Ishikawa (cell line): ENCODE data around the gene RAF1.

Experiments
- CEBPB ChIP-seq: IDR thresholded peaks from 2 replicates; pipeline ENCODE4 v1.6.1; 2012
- CREB1 ChIP-seq: IDR thresholded peaks from 2 replicates; pipeline ENCODE4 v1.6.1; 2012; ENCODE audit warnings: low read depth
- EGR1 ChIP-seq: IDR thresholded peaks from 2 replicates; pipeline ENCODE4 v1.6.1; 2012
- EP300 ChIP-seq: IDR thresholded peaks from 2 replicates; pipeline ENCODE4 v1.6.1; 2012; ENCODE audit warnings: borderline replicate concordance
- NFIC ChIP-seq: IDR thresholded peaks from 2 replicates; pipeline ENCODE4 v1.6.1; 2012
- RAD21 ChIP-seq: IDR thresholded peaks from 2 replicates; pipeline ENCODE4 v1.6.1; 2012; ENCODE audit warnings: low read depth
- TAF1 ChIP-seq: IDR thresholded peaks from 2 replicates; pipeline ENCODE4 v1.6.1; 2012; ENCODE audit warnings: low read depth, mild to moderate bottlenecking
- TCF12 ChIP-seq: IDR thresholded peaks from 2 replicates; pipeline ENCODE4 v1.6.1; 2012; ENCODE audit warnings: low read depth
- TEAD4 ChIP-seq: IDR thresholded peaks from 2 replicates; pipeline ENCODE4 v1.6.1; 2012
- YY1 ChIP-seq: IDR thresholded peaks from 2 replicates; pipeline ENCODE4 v1.6.1; 2012; ENCODE audit warnings: low read depth
- ZBTB7A ChIP-seq: IDR thresholded peaks from 2 replicates; pipeline ENCODE4 v1.6.1; 2012; ENCODE audit warnings: low read depth
- TF ChIP-seq, protein P1 (sequence below): IDR thresholded peaks from 2 replicates; pipeline ENCODE4 v1.6.1; 2012
- TF ChIP-seq, protein P2 (sequence below): IDR thresholded peaks from 2 replicates; pipeline ENCODE4 v1.6.1; 2012

DNA sequence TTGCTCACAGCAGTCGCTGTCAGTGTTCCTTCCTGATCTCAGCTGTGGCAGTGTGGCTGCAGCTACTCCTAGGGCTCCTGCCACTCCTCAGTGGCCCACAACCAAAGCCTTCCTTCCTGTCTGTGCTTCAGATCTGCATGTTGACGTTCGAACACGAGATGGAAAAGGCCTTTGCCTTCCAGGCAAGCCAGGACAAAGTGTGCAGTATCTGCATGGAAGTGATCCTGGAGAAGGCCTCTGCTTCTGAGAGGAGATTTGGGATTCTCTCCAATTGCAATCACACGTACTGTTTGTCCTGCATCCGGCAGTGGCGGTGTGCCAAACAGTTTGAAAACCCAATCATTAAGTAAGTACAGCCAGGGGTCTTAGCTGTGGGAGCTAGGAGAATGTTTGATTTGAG lies 89.3 kb downstream of the RAF1 start:
- TF ChIP-seq CREB1 (no peak), YY1 (no peak), RAD21 (no peak), EP300 (no peak), EGR1 (no peak), CEBPB (no peak), TAF1 (no peak), TCF12 (no peak), NFIC (no peak), TEAD4 (no peak), ZBTB7A (no peak)
- TF ChIP-seq, protein P1, sequence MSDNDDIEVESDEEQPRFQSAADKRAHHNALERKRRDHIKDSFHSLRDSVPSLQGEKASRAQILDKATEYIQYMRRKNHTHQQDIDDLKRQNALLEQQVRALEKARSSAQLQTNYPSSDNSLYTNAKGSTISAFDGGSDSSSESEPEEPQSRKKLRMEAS = no peak
- TF ChIP-seq, protein P2, sequence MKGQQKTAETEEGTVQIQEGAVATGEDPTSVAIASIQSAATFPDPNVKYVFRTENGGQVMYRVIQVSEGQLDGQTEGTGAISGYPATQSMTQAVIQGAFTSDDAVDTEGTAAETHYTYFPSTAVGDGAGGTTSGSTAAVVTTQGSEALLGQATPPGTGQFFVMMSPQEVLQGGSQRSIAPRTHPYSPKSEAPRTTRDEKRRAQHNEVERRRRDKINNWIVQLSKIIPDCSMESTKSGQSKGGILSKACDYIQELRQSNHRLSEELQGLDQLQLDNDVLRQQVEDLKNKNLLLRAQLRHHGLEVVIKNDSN = no peak
